Mesodermal cell (in vitro differentiated cells): ENCODE results near the gene MAJIN.

ENCODE experiments used
- H3K27ac ChIP-seq: 2 replicates; pipeline ENCODE4 v1.7.0; 2013; ENCODE audit warnings: mild to moderate bottlenecking, low read depth, low read length, moderate library complexity; ENCODE audit not compliant: severe bottlenecking
- H3K36me3 ChIP-seq: 2 replicates; pipeline ENCODE4 v1.7.1; 2013; ENCODE audit warnings: mild to moderate bottlenecking, low read length, moderate library complexity; ENCODE audit not compliant: control insufficient read depth, insufficient read depth
- H3K4me1 ChIP-seq: one replicate; pipeline ENCODE4 v1.7.1; 2013; ENCODE audit warnings: mild to moderate bottlenecking, low read length; ENCODE audit not compliant: insufficient read depth, control insufficient read depth, poor library complexity, severe bottlenecking
- H3K4me3 ChIP-seq: 2 replicates; pipeline ENCODE4 v1.7.0; 2013; ENCODE audit warnings: low read length, control low read depth, mild to moderate bottlenecking; ENCODE audit not compliant: insufficient read depth, poor library complexity, severe bottlenecking; ENCODE audit errors: extremely low read depth
- H3K9me3 ChIP-seq: 2 replicates; pipeline ENCODE4 v1.7.1; 2013; ENCODE audit warnings: mild to moderate bottlenecking, low read length, moderate library complexity; ENCODE audit not compliant: control insufficient read depth
- WGBS, 2 experiments: methylation state at CpG; one replicate each; pipeline ENCODE4 v1.1.5; 2013; ENCODE audit warnings: missing lambda C conversion rate in 2 of 2; ENCODE audit not compliant: insufficient coverage in 2 of 2; 5-methylcytosine and 5-hydroxymethylcytosine counted together

MAJIN gene

GRCh38 chr11:64932324-64932723 is 39.6 kb downstream of the MAJIN start:
- H3K27ac ChIP-seq, result no peak overlapping the region
- 89 to 100% methylated on average over 2 of the region's 5 CpGs for WGBS, 2 experiments
- peaks cover 44% of the 10 kb centered on the region for H3K36me3 ChIP-seq
- H3K9me3 ChIP-seq, result no peaks in the 10 kb centered on the region
- H3K4me1 ChIP-seq, result peaks cover 23% of the 10 kb centered on the region
- H3K4me3 ChIP-seq, result no peak overlapping the region

- Histone ChIP-seq H3K4me1 (peaks cover 18% of the 10 kb centered on the region), H3K9me3 (no peaks in the 10 kb centered on the region), H3K4me3 (no peak overlapping the region), H3K36me3 (peaks cover 44% of the 10 kb centered on the region), H3K27ac (no peak overlapping the region)
- WGBS, 2 experiments, result 90 to 94% methylated on average over 3 to 5 of the region's 7 CpGs
These were observed 40.6 kb downstream of the MAJIN start for GRCh38 chr11:64931290-64931689.

GRCh38 chr11:64930340-64930739 is 41.6 kb downstream of the MAJIN start:
- 94 to 95% methylated on average over 6 of the region's 6 CpGs for whole genome bisulfite sequencing, 2 experiments
- Histone ChIP-seq H3K4me1 (peaks cover 14% of the 10 kb centered on the region), H3K4me3 (no peak overlapping the region), H3K27ac (no peak overlapping the region), H3K9me3 (no peaks in the 10 kb centered on the region), H3K36me3 (peaks cover 44% of the 10 kb centered on the region)

GRCh38 chr11:64929625-64930024 is 42.3 kb downstream of the MAJIN start:
- 93 to 95% methylated on average over 5 to 7 of the region's 7 CpGs for WGBS, 2 experiments
- Histone ChIP-seq H3K9me3 (no peaks in the 10 kb centered on the region), H3K4me3 (no peak overlapping the region), H3K4me1 (peaks cover 16% of the 10 kb centered on the region), H3K36me3 (peaks cover 44% of the 10 kb centered on the region), H3K27ac (no peak overlapping the region)

GRCh38 chr11:64928957-64929356 is 43.0 kb downstream of the MAJIN start:
- H3K36me3 ChIP-seq, result peaks cover 43% of the 10 kb centered on the region
- H3K9me3 ChIP-seq, result no peaks in the 10 kb centered on the region
- WGBS, 2 experiments, result 100% methylated on average over 1 of the region's 2 CpGs
- H3K4me3 ChIP-seq, result no peak overlapping the region
- no peak overlapping the region for H3K27ac ChIP-seq
- H3K4me1 ChIP-seq, result peaks cover 13% of the 10 kb centered on the region

GRCh38 chr11:64926689-64927088 is 45.2 kb downstream of the MAJIN start:
- Histone ChIP-seq H3K27ac (no peak overlapping the region), H3K4me3 (no peak overlapping the region), H3K4me1 (peaks cover 13% of the 10 kb centered on the region), H3K9me3 (no peaks in the 10 kb centered on the region), H3K36me3 (peaks cover 23% of the 10 kb centered on the region)
- WGBS, 2 experiments, result 92 to 94% methylated on average over 19 to 22 of the region's 22 CpGs

GRCh38 chr11:64925536-64926436 is 46.1 kb downstream of the MAJIN start:
- Histone ChIP-seq H3K27ac (no peak overlapping the region), H3K36me3 (peaks cover 14% of the 10 kb centered on the region), H3K4me3 (peak overlapping the region; percentile 82), H3K4me1 (peaks cover 13% of the 10 kb centered on the region), H3K9me3 (no peaks in the 10 kb centered on the region)
- WGBS, 2 experiments, result 82 to 91% methylated on average over 7 to 11 of the region's 24 CpGs

- WGBS, 2 experiments, result 0 to 2% methylated on average over 10 to 20 of the region's 24 CpGs
- H3K36me3 ChIP-seq, result peaks cover 5% of the 10 kb centered on the region
- H3K9me3 ChIP-seq, result no peaks in the 10 kb centered on the region
- no peak overlapping the region for H3K27ac ChIP-seq
- H3K4me3 ChIP-seq, result peak overlapping the region; percentile 82
- peaks cover 13% of the 10 kb centered on the region for H3K4me1 ChIP-seq
These were observed 47.0 kb downstream of the MAJIN start for GRCh38 chr11:64924910-64925284.

GRCh38 chr11:64923944-64924909 is 47.7 kb downstream of the MAJIN start, which contains the start of gene PPP2R5B:
Gene PPP2R5B (plus strand): TSS chr11:64924689. CDS start chr11:64925735, 1,046 bp downstream.
- Histone ChIP-seq H3K9me3 (no peaks in the 10 kb centered on the region), H3K4me1 (peaks cover 13% of the 10 kb centered on the region), H3K4me3 (peak within 1 kb of the TSS; percentile 82), H3K36me3 (peaks cover 4% of the 10 kb centered on the region), H3K27ac (peak within 1 kb of the TSS; percentile 87)
- 1% methylated on average over 29 to 42 of the region's 47 CpGs for WGBS, 2 experiments

- Histone ChIP-seq H3K27ac (no peak overlapping the region), H3K36me3 (peaks cover 1% of the 10 kb centered on the region), H3K4me3 (peak overlapping the region; percentile 82), H3K9me3 (no peaks in the 10 kb centered on the region), H3K4me1 (peaks cover 13% of the 10 kb centered on the region)
- 97 to 98% methylated on average over 11 of the region's 11 CpGs for WGBS, 2 experiments
These were observed 48.7 kb downstream of the MAJIN start for GRCh38 chr11:64923151-64923661.
